Regular cardiac myocyte (primary cell): ENCODE results near the gene PRTN3. TPM values are rescaled to one million over a fixed set of nuclear protein-coding genes. Genes with fewer than 3 reads are reported as not detected.

ENCODE experiments used
- total RNA-seq: library from RNA; depleted of rRNA; stranded (reverse); fragments of >200 nt; gene quantifications from 2 replicates; pipeline ENCODE4 v1.2.3, GENCODE V29; 2014

Gene PRTN3, protein sequence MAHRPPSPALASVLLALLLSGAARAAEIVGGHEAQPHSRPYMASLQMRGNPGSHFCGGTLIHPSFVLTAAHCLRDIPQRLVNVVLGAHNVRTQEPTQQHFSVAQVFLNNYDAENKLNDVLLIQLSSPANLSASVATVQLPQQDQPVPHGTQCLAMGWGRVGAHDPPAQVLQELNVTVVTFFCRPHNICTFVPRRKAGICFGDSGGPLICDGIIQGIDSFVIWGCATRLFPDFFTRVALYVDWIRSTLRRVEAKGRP
- not detected in 2 replicates for total RNA-seq

DNA sequence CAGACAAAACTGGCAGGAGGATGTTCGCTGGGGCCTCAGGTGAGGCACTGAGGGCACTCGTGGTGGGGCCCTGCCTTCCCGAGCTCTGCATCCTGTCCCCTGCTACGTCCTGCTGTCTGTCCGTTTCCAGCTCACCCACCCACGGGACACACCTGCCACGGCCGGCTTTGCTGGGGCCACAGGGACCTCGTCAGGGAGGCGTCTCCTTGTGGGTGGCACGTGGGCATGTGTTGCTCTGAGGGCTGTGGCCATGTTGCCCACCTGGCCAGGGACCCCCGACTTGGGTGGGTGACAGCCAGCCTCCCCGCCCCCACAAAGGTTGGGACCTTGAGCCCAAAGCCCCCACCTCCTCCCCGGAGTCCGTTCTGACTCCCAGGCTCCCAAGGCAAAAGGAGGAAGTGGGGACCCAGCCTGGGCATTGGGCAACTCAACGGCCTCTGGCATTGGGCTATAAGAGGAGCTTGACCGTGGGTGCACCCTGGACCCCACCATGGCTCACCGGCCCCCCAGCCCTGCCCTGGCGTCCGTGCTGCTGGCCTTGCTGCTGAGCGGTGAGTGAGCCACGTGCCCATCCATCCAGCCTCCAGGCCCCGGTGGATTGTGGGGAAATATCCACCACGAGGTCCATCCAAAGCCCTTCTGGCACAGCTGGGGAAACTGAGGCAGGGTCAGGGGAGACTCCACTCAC lies at the start of gene PRTN3:
PRTN3 (plus strand) TSS at position 481 of the 688 bp plus-strand sequence; CDS start at position 491, 10 bp downstream.

DNA sequence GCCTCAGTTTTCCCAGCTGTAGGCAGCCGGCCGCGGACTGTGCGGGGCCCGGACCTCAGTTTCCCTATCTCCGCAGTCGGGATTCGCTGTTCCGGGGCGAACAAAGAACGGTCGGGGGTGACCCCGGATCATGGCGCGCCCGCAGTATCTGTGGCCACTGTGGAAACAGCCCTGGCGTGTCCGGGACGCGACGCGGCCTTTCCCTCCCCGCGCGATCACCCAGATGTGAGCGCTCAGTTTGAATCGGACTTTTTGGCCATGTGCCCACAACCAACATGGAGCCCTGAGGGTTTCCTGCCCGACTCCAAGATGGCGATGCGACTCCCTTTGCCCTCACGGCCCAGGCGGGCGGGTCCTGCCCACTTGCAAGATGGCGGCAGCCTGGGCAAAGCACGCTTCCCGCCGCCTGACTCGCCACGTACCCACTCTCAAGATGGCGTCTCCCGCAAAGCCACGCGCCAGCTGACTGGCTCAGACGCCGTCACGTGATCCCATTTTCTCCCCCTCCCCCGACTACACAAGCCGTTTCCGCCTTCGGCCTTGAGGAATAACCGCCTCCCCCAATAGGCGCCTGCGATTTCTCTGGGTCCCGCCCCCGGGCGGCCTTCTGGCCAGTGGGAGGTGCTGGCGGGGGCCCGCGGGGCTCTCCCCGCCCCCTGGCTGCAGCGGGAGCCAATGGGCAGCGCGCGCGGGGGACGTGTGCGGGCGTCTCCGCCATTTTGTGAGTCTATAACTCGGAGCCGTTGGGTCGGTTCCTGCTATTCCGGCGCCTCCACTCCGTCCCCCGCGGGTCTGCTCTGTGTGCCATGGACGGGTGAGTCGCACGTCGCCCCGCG lies 43.9 kb upstream of the PRTN3 start, which contains the start of gene PTBP1:
PTBP1 (plus strand) TSS at position 761 of the 836 bp plus-strand sequence; CDS start at position 807, 46 bp downstream.

DNA sequence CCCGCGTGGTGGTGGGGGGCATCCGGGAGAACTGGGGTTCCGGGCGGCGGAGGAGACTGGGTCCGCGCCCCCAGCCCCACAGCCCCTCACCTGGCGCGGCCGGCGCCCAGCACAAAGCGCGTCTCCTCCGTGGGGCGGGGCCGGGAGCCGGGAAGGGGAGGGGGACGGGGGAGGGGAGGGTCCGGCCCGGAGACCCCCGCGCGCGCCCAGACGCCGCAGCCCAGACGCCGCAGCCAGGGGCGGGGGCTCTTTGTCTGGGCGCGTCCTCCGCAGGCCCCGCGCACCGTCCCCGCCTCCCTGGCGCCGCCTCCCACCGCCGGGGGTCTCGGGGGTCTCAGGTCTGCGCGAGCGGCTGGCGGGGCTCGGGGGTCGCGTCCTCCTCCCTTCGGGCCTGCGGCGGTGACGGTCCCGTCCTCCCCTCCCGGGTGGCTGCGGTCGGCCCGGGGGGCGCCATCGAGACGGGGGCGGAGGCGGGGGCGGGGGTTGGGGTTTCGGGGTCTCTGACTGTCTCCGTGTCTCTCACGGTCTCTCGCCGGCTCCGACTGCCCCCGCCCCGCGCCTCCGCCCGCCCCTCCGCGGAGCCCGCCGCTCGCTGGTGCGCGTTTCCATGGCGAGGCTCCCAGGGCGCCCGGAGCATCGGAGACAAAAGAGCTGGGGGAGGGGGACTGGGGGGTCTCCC lies 18.8 kb upstream of the PRTN3 start, which contains the start of gene PLPPR3:
PLPPR3 (minus strand) TSS at position 131 of the 679 bp plus-strand sequence. CDS start 396 bp downstream, outside the sequence.

DNA sequence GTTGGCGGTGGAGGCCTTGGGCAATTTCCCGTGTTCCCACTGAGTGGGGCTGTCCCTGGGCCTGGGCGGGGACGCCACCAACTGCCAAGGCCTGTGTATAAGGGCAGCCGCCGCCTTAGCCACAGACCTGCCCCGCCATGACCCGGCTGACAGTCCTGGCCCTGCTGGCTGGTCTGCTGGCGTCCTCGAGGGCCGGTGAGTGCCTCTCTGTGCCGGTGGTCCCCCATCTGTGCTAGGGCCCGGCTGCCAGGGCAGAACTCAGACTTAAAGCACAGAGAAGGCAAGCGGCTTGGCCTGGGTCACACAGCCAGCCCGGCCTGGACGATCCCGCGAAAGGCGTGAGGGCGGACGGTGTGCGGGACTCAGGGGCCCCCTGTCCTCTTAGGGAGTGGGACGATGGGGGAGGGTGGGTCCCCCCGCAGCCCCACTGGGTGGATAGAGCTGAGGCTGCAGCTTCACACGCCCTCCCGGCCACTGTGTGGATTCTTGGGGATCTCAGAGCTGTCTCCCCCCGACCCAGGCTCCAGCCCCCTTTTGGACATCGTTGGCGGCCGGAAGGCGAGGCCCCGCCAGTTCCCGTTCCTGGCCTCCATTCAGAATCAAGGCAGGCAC lies 13.0 kb upstream of the PRTN3 start, which contains the start of gene AZU1:
AZU1 (plus strand) TSS at position 128 of the 612 bp plus-strand sequence; CDS start at position 138, 10 bp downstream.

DNA sequence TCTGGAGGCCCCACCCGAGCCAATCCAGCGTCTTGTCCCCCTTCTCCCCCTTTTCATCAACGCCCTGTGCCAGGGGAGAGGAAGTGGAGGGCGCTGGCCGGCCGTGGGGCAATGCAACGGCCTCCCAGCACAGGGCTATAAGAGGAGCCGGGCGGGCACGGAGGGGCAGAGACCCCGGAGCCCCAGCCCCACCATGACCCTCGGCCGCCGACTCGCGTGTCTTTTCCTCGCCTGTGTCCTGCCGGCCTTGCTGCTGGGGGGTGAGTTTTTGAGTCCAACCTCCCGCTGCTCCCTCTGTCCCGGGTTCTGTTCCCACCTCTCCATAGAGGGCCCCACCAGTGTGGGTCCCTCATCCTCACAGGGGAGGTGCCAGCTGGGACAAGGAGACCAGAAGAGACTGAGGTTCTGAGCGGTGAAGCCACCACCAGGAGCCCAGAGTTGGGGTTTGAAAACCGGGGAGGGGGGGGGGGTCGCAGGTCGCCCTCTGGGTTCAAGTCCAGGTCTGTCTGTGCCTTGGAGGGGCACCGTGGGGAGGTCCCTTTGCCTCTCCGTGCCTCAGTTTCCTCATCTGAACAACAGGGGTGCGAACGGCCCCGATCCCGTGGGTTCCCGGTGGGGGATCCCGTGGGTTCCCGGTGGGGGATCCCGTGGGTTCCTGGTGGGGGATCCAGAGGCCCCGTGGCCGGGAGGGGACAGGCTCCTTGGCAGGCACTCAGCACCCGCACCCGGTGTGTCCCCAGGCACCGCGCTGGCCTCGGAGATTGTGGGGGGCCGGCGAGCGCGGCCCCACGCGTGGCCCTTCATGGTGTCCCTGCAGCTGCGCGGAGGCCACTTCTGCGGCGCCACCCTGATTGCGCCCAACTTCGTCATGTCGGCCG lies 11.6 kb downstream of the PRTN3 start, which contains the start of gene ELANE:
ELANE (plus strand) TSS at position 168 of the 878 bp plus-strand sequence; CDS start at position 194, 26 bp downstream.

DNA sequence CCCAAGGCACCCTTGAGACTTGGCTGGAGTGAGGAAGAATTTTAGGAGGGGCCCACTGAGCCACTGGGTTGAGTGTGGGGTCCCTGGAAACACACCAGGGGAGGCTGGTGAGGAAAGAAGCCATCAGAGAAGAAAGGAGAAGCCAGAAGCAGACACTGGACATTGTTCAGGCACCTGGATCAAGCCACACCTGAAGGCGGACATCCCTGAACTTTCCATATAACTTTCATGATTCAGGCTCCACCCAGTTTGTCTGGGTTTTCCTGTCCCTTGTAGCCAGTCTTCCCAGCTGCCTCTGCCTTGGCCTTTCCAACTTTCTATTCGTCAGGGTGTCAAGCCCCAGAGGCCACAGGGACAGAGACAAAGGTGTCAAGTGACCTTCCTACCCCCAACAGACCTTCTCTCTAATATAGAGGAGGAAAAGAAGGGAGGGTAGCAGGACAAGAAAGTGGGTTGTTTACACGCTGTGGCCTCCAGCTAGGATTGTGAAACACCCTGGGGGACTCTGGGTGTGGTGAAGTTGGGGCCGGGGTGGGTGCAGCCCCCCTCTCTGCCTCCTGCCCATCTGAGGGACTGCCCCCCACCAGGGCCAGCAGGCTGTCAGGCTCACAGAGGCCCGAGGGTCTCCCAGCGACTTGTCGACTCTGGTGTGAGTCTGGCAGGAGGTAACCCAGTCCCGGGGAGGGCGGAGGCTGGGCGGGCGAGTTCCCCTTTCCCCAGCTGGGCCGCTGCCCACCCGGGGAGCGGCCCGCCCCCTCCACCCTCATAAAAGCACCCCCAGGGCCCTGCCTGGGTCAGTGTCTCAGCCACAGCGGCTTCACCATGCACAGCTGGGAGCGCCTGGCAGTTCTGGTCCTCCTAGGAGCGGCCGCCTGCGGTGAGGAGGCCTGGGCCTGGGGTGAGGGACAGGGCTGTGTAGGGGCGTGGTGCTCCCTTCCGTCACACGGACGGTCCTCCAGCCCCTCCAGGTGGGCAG lies 18.4 kb downstream of the PRTN3 start, which contains the start of gene CFD:
CFD (plus strand) TSS at position 797 of the 976 bp plus-strand sequence; CDS start at position 823, 26 bp downstream.

DNA sequence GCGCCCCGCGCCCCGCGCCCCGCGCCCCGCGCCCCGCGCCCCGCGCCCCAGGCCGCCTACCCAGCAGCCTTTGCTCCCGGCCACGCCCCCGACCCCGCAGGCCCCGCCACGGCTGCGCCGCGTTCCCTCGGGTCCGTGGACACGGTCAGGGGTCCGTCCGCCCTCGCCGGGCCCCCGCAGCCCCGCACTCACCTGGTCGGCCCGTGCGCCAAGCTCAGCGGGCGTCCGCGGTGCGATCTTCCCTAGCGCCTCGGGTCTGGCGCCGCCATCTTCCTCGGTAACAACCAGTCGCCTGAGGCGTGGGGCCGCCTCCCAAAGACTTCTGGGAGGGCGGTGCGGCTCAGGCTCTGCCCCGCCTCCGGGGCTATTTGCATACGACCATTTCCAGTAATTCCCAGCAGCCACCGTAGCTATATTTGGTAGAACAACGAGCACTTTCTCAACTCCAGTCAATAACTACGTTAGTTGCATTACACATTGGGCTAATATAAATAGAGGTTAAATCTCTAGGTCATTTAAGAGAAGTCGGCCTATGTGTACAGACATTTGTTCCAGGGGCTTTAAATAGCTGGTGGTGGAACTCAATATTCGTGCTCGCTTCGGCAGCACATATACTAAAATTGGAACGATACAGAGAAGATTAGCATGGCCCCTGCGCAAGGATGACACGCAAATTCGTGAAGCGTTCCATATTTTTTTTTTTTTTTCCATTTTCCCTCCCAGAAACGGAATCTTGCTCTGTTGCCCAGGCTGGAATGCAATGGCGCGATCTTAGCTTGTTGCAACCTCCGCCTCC lies 52.3 kb downstream of the PRTN3 start, which contains the start of the genes MED16 and RNU6-9:
MED16 (minus strand) TSS at position 294 of the 796 bp plus-strand sequence. CDS start 2,056 bp downstream, outside the sequence.
RNU6-9 (plus strand) TSS at position 591 of the 796 bp plus-strand sequence.

Other genes with a start within 250 kb of the PRTN3 start
- gene POLRMT, start 207.5 kb upstream of the PRTN3 start, total RNA-seq, result 23.7 and 32.0 TPM in 2 replicates
- gene FGF22, start 201.1 kb upstream of the PRTN3 start, total RNA-seq, result not detected in 2 replicates
- 22.0 and 32.0 TPM in 2 replicates for gene RNF126, start 177.8 kb upstream of the PRTN3 start, total RNA-seq
- 52.0 and 68.5 TPM in 2 replicates for gene FSTL3, start 164.6 kb upstream of the PRTN3 start, total RNA-seq
- not detected in 2 replicates for gene PRSS57, start 145.5 kb upstream of the PRTN3 start, total RNA-seq
- gene PALM, start 132.1 kb upstream of the PRTN3 start, total RNA-seq, result 3.8 and 13.8 TPM in 2 replicates
- 0.19 and 0.85 TPM in 2 replicates for gene MISP, start 89.9 kb upstream of the PRTN3 start, total RNA-seq
- gene PTBP1, start 43.5 kb upstream of the PRTN3 start, total RNA-seq, result 56.9 and 163 TPM in 2 replicates
- gene PLPPR3, start 19.0 kb upstream of the PRTN3 start, total RNA-seq, result 0.56 TPM in 1 of 2 replicates, not detected in the other
- gene AZU1, start 13.2 kb upstream of the PRTN3 start, total RNA-seq, result not detected in 2 replicates
- gene ELANE, start 11.3 kb downstream of the PRTN3 start, total RNA-seq, result not detected in 2 replicates
- gene CFD, start 18.7 kb downstream of the PRTN3 start, total RNA-seq, result 0.38 and 4.5 TPM in 2 replicates
- 19.2 and 21.3 TPM in 2 replicates for gene MED16, start 52.2 kb downstream of the PRTN3 start, total RNA-seq
- gene RNU6-9, start 52.5 kb downstream of the PRTN3 start, total RNA-seq, result not detected in 2 replicates
- gene R3HDM4, start 72.2 kb downstream of the PRTN3 start, total RNA-seq, result 18.3 and 18.4 TPM in 2 replicates
- gene KISS1R, start 76.3 kb downstream of the PRTN3 start, total RNA-seq, result 0.28 TPM in 1 of 2 replicates, not detected in the other
- 12.7 and 15.1 TPM in 2 replicates for gene ARID3A, start 85.0 kb downstream of the PRTN3 start, total RNA-seq
- gene WDR18, start 143.3 kb downstream of the PRTN3 start, total RNA-seq, result 36.1 and 64.8 TPM in 2 replicates
- gene GRIN3B, start 159.4 kb downstream of the PRTN3 start, total RNA-seq, result under 0.01 TPM in 2 replicates
- gene TMEM259, start 180.1 kb downstream of the PRTN3 start, total RNA-seq, result 65.7 and 95.7 TPM in 2 replicates
- gene RNU6-2, start 180.5 kb downstream of the PRTN3 start, total RNA-seq, result not detected in 2 replicates
- 141 and 167 TPM in 2 replicates for gene CNN2, start 185.6 kb downstream of the PRTN3 start, total RNA-seq
- gene ABCA7, start 199.1 kb downstream of the PRTN3 start, total RNA-seq, result 5.0 and 5.9 TPM in 2 replicates
- 1.7 and 2.0 TPM in 2 replicates for gene ARHGAP45, start 226.2 kb downstream of the PRTN3 start, total RNA-seq